Subcutaneous abdominal adipose tissue (tissue), 5 donors: ENCODE data around the gene PRPF38A.

ENCODE experiments used
- H3K27ac ChIP-seq: one replicate; pipeline ENCODE4 v1.7.0; 2013; ENCODE audit warnings: low read depth, mild to moderate bottlenecking, inconsistent platforms, low read length, moderate library complexity
- H3K27me3 ChIP-seq, 5 donors: one replicate each; pipeline ENCODE4 v1.7.0; 2013; ENCODE audit warnings: low read length in 5 of 5, inconsistent platforms in 1 of 5; ENCODE audit not compliant: control insufficient read depth in 5 of 5, insufficient read depth in 4 of 5
- H3K36me3 ChIP-seq, 5 donors: one replicate each; pipeline ENCODE4 v1.7.0; 2013; ENCODE audit warnings: low read length in 5 of 5; ENCODE audit not compliant: control insufficient read depth in 5 of 5, insufficient read depth in 5 of 5
- H3K4me1 ChIP-seq, 5 donors: one replicate each; pipeline ENCODE4 v1.7.0; 2013; ENCODE audit warnings: low read length in 5 of 5, mild to moderate bottlenecking in 3 of 5, moderate library complexity in 1 of 5; ENCODE audit not compliant: control insufficient read depth in 5 of 5, insufficient read depth in 5 of 5
- H3K4me3 ChIP-seq, 5 donors: one replicate each; pipeline ENCODE4 v1.7.0; 2013; ENCODE audit warnings: low read length in 5 of 5, low read depth in 1 of 5
- H3K9ac ChIP-seq, 5 donors: one replicate each; pipeline ENCODE4 v1.7.0; 2013; ENCODE audit warnings: low read length in 5 of 5, mild to moderate bottlenecking in 4 of 5, moderate library complexity in 3 of 5
- H3K9me3 ChIP-seq, 5 donors: one replicate each; pipeline ENCODE4 v1.7.0; 2013; ENCODE audit warnings: low read length in 5 of 5; ENCODE audit not compliant: control insufficient read depth in 5 of 5
- donor health status: healthy.
- donor health status: healthy.
- donor health status: healthy.
- donor health status: healthy.
- donor health status: healthy.

PRPF38A gene

DNA sequence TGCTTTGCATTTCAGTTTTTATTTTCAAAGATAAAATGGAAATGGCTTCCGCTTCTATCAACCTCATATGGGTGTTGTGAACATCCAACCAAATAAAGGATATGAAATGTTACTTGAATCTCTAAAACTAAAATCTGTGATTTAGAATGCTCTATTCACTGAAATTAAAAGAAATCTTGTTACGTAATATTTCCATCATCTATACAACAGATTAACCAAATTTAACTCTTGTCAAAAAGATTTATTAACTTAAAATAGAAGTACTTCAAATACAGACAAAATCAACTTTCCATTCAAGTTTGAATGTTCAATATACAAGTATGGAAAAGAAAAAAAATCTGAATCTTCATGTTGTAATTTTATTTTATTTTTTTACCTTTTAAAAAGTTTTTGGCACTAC, 18.7 kb downstream of the PRPF38A start:
- Histone ChIP-seq H3K36me3 (peaks cover 24 to 57% (median 37%) of the 10 kb centered on the region in 5 donors), H3K27me3 (no peaks in the 10 kb centered on the region), H3K4me3 (no peak overlapping the region), H3K9ac (no peak overlapping the region), H3K9me3 (no peaks in the 10 kb centered on the region), H3K4me1 (peaks cover 0 to 9% (median 0%) of the 10 kb centered on the region in 5 donors), H3K27ac (no peak overlapping the region)

DNA sequence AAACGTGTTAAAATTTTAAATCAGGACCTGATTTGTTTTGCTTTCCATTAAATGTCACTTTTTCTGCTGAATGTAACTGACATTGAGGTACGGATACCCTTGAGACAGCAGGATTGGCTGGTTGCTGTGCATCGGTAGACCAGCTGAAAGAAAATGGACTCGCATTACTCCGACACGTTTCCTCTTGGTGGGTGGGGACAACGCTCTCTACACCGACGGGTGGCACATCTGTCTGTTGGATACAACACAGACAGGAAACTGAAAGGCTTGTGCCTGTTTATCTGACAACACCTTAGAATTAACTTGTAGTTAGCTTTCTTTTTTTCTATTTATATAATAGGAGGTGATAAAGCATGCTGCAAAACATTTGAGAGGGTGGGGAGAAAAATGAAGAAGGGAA, 19.4 kb downstream of the PRPF38A start:
- no peak overlapping the region for H3K27ac ChIP-seq
- no peaks in the 10 kb centered on the region for H3K27me3 ChIP-seq
- H3K9me3 ChIP-seq, result no peaks in the 10 kb centered on the region
- no peak overlapping the region for H3K4me3 ChIP-seq
- H3K4me1 ChIP-seq, result peaks cover 0 to 9% (median 0%) of the 10 kb centered on the region in 5 donors
- H3K36me3 ChIP-seq, result peaks cover 20 to 49% (median 29%) of the 10 kb centered on the region in 5 donors
- no peak overlapping the region for H3K9ac ChIP-seq

DNA sequence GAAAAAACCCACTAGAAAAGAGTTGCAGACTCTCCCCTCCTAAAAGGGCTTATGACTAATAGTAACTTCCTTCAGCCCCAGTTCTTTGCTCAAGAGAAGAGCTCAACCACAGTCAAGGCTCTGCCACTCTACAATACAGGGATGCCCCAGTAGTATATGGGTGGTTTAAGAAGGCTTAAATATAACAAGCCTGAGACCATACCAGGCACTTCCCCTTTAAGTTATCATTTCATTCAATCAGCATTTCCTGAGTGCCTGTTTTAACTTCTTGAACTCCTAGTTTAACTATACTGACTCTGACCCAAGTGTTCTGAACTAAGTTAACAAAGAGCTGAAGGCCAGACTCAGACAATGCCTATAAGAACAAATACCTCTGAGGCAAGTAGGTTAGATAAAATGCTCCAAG, 19.8 kb downstream of the PRPF38A start:
- Histone ChIP-seq H3K27me3 (no peaks in the 10 kb centered on the region), H3K4me1 (peaks cover 0 to 9% (median 0%) of the 10 kb centered on the region in 5 donors), H3K9me3 (no peaks in the 10 kb centered on the region), H3K27ac (no peak overlapping the region), H3K4me3 (no peak overlapping the region), H3K9ac (no peak overlapping the region), H3K36me3 (peaks cover 19 to 49% (median 27%) of the 10 kb centered on the region in 5 donors)

- Histone ChIP-seq H3K27me3 (no peaks in the 10 kb centered on the region), H3K9ac (no peak overlapping the region), H3K4me1 (peaks cover 0 to 9% (median 0%) of the 10 kb centered on the region in 5 donors), H3K9me3 (no peaks in the 10 kb centered on the region), H3K27ac (no peak overlapping the region), H3K4me3 (no peak overlapping the region), H3K36me3 (peaks cover 19 to 49% (median 27%) of the 10 kb centered on the region in 5 donors)
Measured at GRCh38 chr1:52424813-52425212, 20.4 kb downstream of the PRPF38A start.

DNA sequence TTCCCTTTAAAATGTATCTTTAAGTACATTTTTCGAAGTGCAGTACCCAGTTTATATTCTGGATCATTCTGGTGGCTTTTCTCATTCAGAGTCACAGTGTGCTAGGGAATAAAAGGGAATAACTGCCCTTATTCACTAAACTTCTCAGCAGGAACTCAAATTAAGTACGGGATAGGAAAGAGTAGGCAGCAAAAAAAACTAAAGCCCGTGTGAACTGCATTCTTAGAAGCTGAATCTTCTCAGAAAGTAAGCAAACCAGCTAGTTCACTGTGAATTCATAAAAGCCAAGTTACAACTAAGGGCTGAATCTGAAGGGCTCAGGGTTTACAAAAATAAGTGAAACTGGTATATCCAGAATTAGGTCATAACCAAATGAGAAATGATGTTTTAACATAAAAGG, 22.0 kb downstream of the PRPF38A start:
- no peak overlapping the region for H3K9ac ChIP-seq
- no peaks in the 10 kb centered on the region for H3K9me3 ChIP-seq
- no peak overlapping the region for H3K27ac ChIP-seq
- H3K4me3 ChIP-seq, result no peak overlapping the region
- peaks cover 26 to 52% (median 37%) of the 10 kb centered on the region in 5 donors for H3K36me3 ChIP-seq
- no peaks in the 10 kb centered on the region for H3K27me3 ChIP-seq
- peaks cover 0 to 9% (median 0%) of the 10 kb centered on the region in 5 donors for H3K4me1 ChIP-seq

DNA sequence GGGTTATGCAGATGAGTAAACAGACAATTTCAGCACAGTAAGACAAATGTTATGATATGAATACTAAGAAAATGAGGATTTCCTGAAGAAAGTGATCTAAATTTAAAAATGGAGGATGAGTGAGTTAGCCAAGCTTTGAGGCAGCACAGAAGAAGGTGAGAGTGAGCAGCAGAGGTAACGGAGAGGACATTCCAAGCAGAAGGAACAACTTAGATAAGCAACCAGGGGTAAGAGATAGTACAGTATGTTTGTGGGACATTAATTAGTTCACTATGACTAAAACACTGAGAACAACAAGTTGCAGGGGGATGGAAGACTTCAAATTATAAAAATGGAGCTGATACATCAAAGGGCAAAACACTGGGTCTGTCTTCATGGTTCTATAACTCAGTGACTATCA, 22.8 kb downstream of the PRPF38A start:
- Histone ChIP-seq H3K4me3 (no peak overlapping the region), H3K27me3 (no peaks in the 10 kb centered on the region), H3K9me3 (no peaks in the 10 kb centered on the region), H3K4me1 (peaks cover 0 to 9% (median 0%) of the 10 kb centered on the region in 5 donors), H3K27ac (no peak overlapping the region), H3K9ac (no peak overlapping the region), H3K36me3 (peaks cover 27 to 52% (median 35%) of the 10 kb centered on the region in 5 donors)

DNA sequence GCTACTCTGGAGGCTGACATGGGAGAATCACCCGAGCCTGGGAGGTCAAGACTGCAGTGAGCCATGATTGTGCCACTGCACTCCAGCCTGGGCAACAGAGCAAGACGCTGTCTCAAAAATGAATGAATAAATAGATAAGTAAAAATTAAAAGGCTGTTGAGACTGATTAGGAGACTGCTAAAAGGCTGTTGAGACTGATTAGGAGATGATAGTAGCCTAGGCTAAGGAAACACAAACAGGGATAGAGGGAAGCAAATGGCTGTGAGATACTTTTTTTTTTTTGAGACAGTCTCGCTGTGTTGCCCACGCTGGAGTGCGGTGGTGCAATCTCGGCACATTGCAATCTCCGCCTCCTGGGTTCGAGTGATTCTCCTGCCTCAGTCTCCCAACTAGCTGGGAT, 28.4 kb downstream of the PRPF38A start:
- no peak overlapping the region for H3K4me3 ChIP-seq
- H3K27ac ChIP-seq, result no peak overlapping the region
- H3K27me3 ChIP-seq, result no peaks in the 10 kb centered on the region
- H3K9me3 ChIP-seq, result no peaks in the 10 kb centered on the region
- H3K9ac ChIP-seq, result no peak overlapping the region
- no peaks in the 10 kb centered on the region for H3K4me1 ChIP-seq
- peaks cover 24 to 58% (median 37%) of the 10 kb centered on the region in 5 donors for H3K36me3 ChIP-seq

DNA sequence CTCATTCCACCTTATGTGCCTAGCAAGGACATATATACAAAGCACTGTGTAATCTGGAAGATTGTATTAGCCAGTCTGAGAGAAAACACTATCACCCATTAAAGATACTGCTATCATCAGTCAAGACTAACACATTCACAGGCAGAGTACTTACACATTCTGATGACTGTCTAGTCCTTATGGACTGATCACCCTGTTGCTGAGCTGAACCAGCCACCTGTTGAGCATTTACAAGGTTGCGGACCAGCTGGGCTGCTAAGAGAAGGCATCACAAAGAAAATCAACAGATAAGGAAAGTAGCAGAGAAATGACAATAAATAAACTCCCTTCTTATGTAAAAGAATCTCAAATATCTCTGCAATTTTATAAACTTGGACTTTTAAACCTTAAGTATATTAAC, 30.8 kb downstream of the PRPF38A start:
- Histone ChIP-seq H3K9me3 (no peaks in the 10 kb centered on the region), H3K4me1 (no peaks in the 10 kb centered on the region), H3K36me3 (peaks cover 35 to 60% (median 41%) of the 10 kb centered on the region in 5 donors), H3K27me3 (no peaks in the 10 kb centered on the region), H3K9ac (no peak overlapping the region), H3K27ac (no peak overlapping the region), H3K4me3 (no peak overlapping the region)

DNA sequence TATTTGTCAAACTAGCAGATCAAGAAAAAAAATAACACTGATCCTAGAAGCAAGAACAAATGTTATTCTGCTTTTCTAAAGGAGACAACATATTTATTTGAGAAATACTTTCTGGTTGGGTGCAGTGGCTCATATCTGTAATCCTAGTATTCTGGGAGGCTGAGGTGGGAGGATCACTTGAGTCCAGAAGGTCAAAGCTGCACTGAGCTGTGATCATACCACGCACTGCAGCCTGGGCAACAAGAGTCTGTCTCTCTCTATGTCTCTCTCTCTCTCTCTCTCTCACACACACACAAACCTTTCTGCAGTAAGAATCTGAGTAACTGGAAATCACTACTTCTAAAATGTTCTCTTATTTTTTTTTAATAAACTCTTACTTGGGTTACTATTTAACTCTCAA, 31.2 kb downstream of the PRPF38A start:
- H3K4me3 ChIP-seq, result no peak overlapping the region
- peaks cover 32 to 55% (median 39%) of the 10 kb centered on the region in 5 donors for H3K36me3 ChIP-seq
- H3K27ac ChIP-seq, result no peak overlapping the region
- H3K9me3 ChIP-seq, result no peaks in the 10 kb centered on the region
- no peak overlapping the region for H3K9ac ChIP-seq
- no peaks in the 10 kb centered on the region for H3K4me1 ChIP-seq
- H3K27me3 ChIP-seq, result no peaks in the 10 kb centered on the region

GRCh38 chr1:52436817-52437216, 32.4 kb downstream of the PRPF38A start:
- Histone ChIP-seq H3K36me3 (peaks cover 29 to 55% (median 35%) of the 10 kb centered on the region in 5 donors), H3K4me1 (no peaks in the 10 kb centered on the region), H3K4me3 (no peak overlapping the region), H3K9me3 (no peaks in the 10 kb centered on the region), H3K27ac (no peak overlapping the region), H3K9ac (no peak overlapping the region), H3K27me3 (no peaks in the 10 kb centered on the region)

- H3K9me3 ChIP-seq, result no peaks in the 10 kb centered on the region
- H3K27me3 ChIP-seq, result no peaks in the 10 kb centered on the region
- no peak overlapping the region for H3K4me3 ChIP-seq
- no peaks in the 10 kb centered on the region for H3K4me1 ChIP-seq
- no peak overlapping the region for H3K27ac ChIP-seq
- no peak overlapping the region for H3K9ac ChIP-seq
- H3K36me3 ChIP-seq, result peaks cover 24 to 46% (median 31%) of the 10 kb centered on the region in 5 donors
Measured at GRCh38 chr1:52439976-52440375, 35.6 kb downstream of the PRPF38A start.
